Stomach (tissue), 9 donors: ENCODE data around the gene TMX3. TPM values are rescaled to one million over a fixed set of nuclear protein-coding genes. Genes with fewer than 3 reads are reported as not detected.

Experiments used
- DNase-seq, 2 donors: peaks; one replicate each; pipeline versions ENCODE4 v3.0.0 to v3.0.0-alpha.2; 2013 to 2019
- H3K27ac ChIP-seq, 5 donors: fragments of 200-600 bp in 4 of 5; sonication (generic) in 4 of 5; one replicate each; pipeline ENCODE4 v1.5.1; 2013 to 2019; ENCODE audit warnings: mild to moderate bottlenecking in 1 of 5, moderate library complexity in 1 of 5
- H3K27me3 ChIP-seq, 3 donors: fragments of 200-600 bp; sonication (generic); one replicate each; pipeline ENCODE4 v1.5.1; 2017 to 2019; ENCODE audit warnings: mixed run types in 1 of 3
- H3K36me3 ChIP-seq, 4 donors: fragments of 200-600 bp; sonication (generic); 1 replicate in 3 of 4; 2 replicates in 1 of 4; pipeline ENCODE4 v1.5.1; 2016 to 2019
- H3K4me1 ChIP-seq, 4 donors: fragments of 200-600 bp; sonication (generic); one replicate each; pipeline ENCODE4 v1.5.1; 2016 to 2019
- H3K4me3 ChIP-seq, 4 donors: fragments of 200-600 bp; sonication (generic) in 3 of 4; one replicate each; pipeline ENCODE4 v1.5.1; 2016 to 2019; ENCODE audit warnings: mild to moderate bottlenecking in 1 of 4
- H3K9me3 ChIP-seq, 4 donors: fragments of 200-600 bp; sonication (generic); one replicate each; pipeline ENCODE4 v1.5.1; 2016 to 2019
- CTCF ChIP-seq, 7 experiments: fragments of 450-650 bp in 4 of 7; fragments of 200-600 bp in 3 of 7; sonication (generic) in 3 of 7; IDR thresholded peaks; one replicate each; pipeline ENCODE4 v1.5.1; 2016 to 2019; ENCODE audit warnings: antibody characterized with exemption in 7 of 7, control low read depth in 2 of 7, mild to moderate bottlenecking in 1 of 7
- EP300 ChIP-seq: sonication (generic); formaldehyde crosslinking; IDR thresholded peaks from one replicate; pipeline ENCODE4 v1.6.1; 2017; ENCODE audit warnings: antibody characterized with exemption
- POLR2A ChIP-seq, 4 donors: fragments of 450-650 bp; IDR thresholded peaks; one replicate each; pipeline ENCODE4 v1.6.1; 2016; ENCODE audit warnings: antibody characterized with exemption in 4 of 4, control low read depth in 2 of 4, mild to moderate bottlenecking in 1 of 4, moderate library complexity in 1 of 4
- POLR2AphosphoS5 ChIP-seq, 3 donors: sonication (generic); formaldehyde crosslinking; IDR thresholded peaks; one replicate each; pipeline ENCODE4 v1.6.1; 2016; ENCODE audit warnings: antibody characterized with exemption in 3 of 3
- WGBS, 5 donors: extraction: QIAGEN DNeasy Blood & Tissue Kit in 3 of 5; methylation state at CpG; one replicate each; pipeline versions ENCODE4 v1.1.5 to v1.1.7; 2013 to 2018; 5-methylcytosine and 5-hydroxymethylcytosine counted together
- intact Hi-C: fragments of 100-400 bp; cut with DNase I; formaldehyde crosslinking; loops from one replicate; pipeline ENCODE4 v1.15.1; 2023; ENCODE audit warnings: low total_unique reads
- polyA plus RNA-seq, 3 donors: library from polyadenylated mRNA; stranded (reverse); fragments of 200-250 nt; gene quantifications; one replicate each; pipeline ENCODE4 v1.2.3, GENCODE V29; 2013
- total RNA-seq, 5 donors: library from RNA; depleted of rRNA; stranded (reverse); fragments of >200 nt; gene quantifications; one replicate each; pipeline versions ENCODE4 v1.1.0 to v1.2.3, GENCODE V29; 2014 to 2016
- donor health status: healthy with polysubstance abuse.
- donor health status: Bipolar disorder and iron deficiency.
- donor health status: healthy.

The TMX3 gene
- total and polyA plus RNA-seq, 8 donors, result 4.3 to 112 (median 22.0) TPM

- TF ChIP-seq POLR2A (IDR thresholded peaks at IDR 0.05), result no peak
- TF ChIP-seq POLR2AphosphoS5 (IDR thresholded peaks at IDR 0.05), result no peak
- TF ChIP-seq EP300, result no peak
- no peak for TF ChIP-seq CTCF (IDR thresholded peaks at IDR 0.05)
- Histone ChIP-seq H3K27ac (no peak overlapping the region), H3K9me3 (no peaks in the 10 kb centered on the region), H3K4me1 (peaks cover 0 to 4% (median 0%) of the 10 kb centered on the region in 4 donors), H3K36me3 (no peaks in the 10 kb centered on the region), H3K4me3 (no peak overlapping the region), H3K27me3 (no peaks in the 10 kb centered on the region)
- DNase-seq, result no peak
- 91 to 97% (median 96%) methylated on average over 2 to 3 of the region's 3 CpGs for WGBS, 5 donors
- intact Hi-C loops, result no loop called here
Measured at GRCh38 chr18:68723539-68723938, 8.6 kb upstream of the TMX3 start.

GRCh38 chr18:68722821-68723220 is 7.9 kb upstream of the TMX3 start:
- no peak for DNase-seq
- WGBS, 5 donors, result 89 to 95% (median 94%) methylated on average over 1 of the region's 1 CpG
- Histone ChIP-seq H3K9me3 (no peaks in the 10 kb centered on the region), H3K4me3 (no peak overlapping the region), H3K27ac (peak overlapping the region in 2 of 5 donors; percentile 52 to 74), H3K27me3 (no peaks in the 10 kb centered on the region), H3K4me1 (peaks cover 0 to 4% (median 0%) of the 10 kb centered on the region in 4 donors), H3K36me3 (no peaks in the 10 kb centered on the region)
- TF ChIP-seq POLR2AphosphoS5 (IDR thresholded peaks at IDR 0.05), result no peak
- intact Hi-C loops, result no loop called here

- peak in 1 of 2 donors; percentile 32 for DNase-seq
- H3K27me3 ChIP-seq, result no peaks in the 10 kb centered on the region
- TF ChIP-seq EP300 (no peak), CTCF (IDR thresholded peaks at IDR 0.05) (no peak), POLR2AphosphoS5 (IDR thresholded peaks at IDR 0.05) (no peak), POLR2A (IDR thresholded peaks at IDR 0.05) (no peak)
- no peaks in the 10 kb centered on the region for H3K36me3 ChIP-seq
- H3K4me3 ChIP-seq, result peak overlapping the region; percentile 9 to 35 (median 27)
- intact Hi-C loops, result no loop called here
- 40 to 71% (median 52%) methylated on average over 8 of the region's 8 CpGs for WGBS, 5 donors
- peak overlapping the region; percentile 30 to 74 (median 47) for H3K27ac ChIP-seq
- peaks cover 0 to 4% (median 0%) of the 10 kb centered on the region in 4 donors for H3K4me1 ChIP-seq
- H3K9me3 ChIP-seq, result no peaks in the 10 kb centered on the region
Measured at GRCh38 chr18:68721681-68722583, 7.0 kb upstream of the TMX3 start.

GRCh38 chr18:68714366-68714711 is 569 bp downstream of the TMX3 start:
- intact Hi-C loops, result no loop called here
- Histone ChIP-seq H3K36me3 (peaks cover 0 to 33% (median 32%) of the 10 kb centered on the region in 4 donors), H3K27ac (peak overlapping the region; percentile 62 to 94 (median 84)), H3K4me3 (peak overlapping the region; percentile 94 to 99 (median 96)), H3K27me3 (no peaks in the 10 kb centered on the region), H3K9me3 (no peaks in the 10 kb centered on the region), H3K4me1 (peaks cover 14 to 39% (median 30%) of the 10 kb centered on the region in 4 donors)
- 0 to 1% (median 0%) methylated on average over 12 to 14 of the region's 14 CpGs for WGBS, 5 donors
- no peak for DNase-seq
- TF ChIP-seq CTCF (IDR thresholded peaks at IDR 0.05) (no peak), POLR2A (IDR thresholded peaks at IDR 0.05) (no peak), EP300 (no peak), POLR2AphosphoS5 (IDR thresholded peaks at IDR 0.05) (no peak)

- peak overlapping the region in 2 of 5 donors; percentile 87 to 94 for H3K27ac ChIP-seq
- intact Hi-C loops, result no loop called here
- H3K27me3 ChIP-seq, result no peaks in the 10 kb centered on the region
- peak overlapping the region; percentile 94 to 99 (median 96) for H3K4me3 ChIP-seq
- H3K36me3 ChIP-seq, result peaks cover 3 to 39% (median 37%) of the 10 kb centered on the region in 4 donors
- DNase-seq, result no peak
- 14 to 17% (median 16%) methylated on average over 6 of the region's 6 CpGs for WGBS, 5 donors
- H3K4me1 ChIP-seq, result peaks cover 14 to 39% (median 30%) of the 10 kb centered on the region in 4 donors
- TF ChIP-seq POLR2AphosphoS5 (IDR thresholded peaks at IDR 0.05) (no peak), EP300 (no peak), CTCF (IDR thresholded peaks at IDR 0.05) (no peak), POLR2A (IDR thresholded peaks at IDR 0.05) (no peak)
- H3K9me3 ChIP-seq, result no peaks in the 10 kb centered on the region
Measured at GRCh38 chr18:68713796-68714195, 1.1 kb downstream of the TMX3 start.
